ENCODE results near the gene CYBA.

DNA sequence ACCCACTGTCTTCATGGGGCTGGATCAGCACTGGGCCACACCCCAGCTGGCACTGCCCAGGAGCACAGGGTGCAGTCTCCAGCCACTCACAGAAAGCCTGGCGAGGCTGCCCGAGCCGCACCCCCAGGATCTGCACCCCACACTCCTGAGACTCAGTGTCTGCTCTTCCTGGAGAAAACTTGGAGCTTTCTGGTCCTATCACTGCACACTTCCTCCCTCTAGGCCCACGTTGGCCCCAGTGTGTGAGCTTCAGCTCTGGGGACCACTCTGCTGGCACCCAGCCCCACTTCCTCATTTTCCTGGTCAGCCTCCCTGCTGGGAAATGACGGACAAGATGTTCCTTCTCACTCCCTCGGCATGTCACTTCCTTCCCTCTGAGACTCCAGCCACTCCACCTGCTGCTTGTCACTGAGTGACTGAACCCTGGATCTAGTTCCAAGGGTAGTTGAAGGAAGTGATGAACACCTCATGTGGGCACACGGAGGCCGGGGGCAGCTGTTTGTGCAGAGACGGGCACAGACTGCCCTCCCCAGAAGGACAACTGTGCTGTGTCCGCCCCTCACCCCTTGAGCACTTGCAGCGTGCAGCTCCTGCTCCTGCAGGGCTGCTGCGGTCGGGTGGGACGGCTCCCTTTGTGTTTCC is 51.6 kb downstream of the CYBA start:
- TF ChIP-seq, protein P1, sequence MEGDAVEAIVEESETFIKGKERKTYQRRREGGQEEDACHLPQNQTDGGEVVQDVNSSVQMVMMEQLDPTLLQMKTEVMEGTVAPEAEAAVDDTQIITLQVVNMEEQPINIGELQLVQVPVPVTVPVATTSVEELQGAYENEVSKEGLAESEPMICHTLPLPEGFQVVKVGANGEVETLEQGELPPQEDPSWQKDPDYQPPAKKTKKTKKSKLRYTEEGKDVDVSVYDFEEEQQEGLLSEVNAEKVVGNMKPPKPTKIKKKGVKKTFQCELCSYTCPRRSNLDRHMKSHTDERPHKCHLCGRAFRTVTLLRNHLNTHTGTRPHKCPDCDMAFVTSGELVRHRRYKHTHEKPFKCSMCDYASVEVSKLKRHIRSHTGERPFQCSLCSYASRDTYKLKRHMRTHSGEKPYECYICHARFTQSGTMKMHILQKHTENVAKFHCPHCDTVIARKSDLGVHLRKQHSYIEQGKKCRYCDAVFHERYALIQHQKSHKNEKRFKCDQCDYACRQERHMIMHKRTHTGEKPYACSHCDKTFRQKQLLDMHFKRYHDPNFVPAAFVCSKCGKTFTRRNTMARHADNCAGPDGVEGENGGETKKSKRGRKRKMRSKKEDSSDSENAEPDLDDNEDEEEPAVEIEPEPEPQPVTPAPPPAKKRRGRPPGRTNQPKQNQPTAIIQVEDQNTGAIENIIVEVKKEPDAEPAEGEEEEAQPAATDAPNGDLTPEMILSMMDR (IDR thresholded peaks at IDR 0.05), result no peak
- no peak for TF ChIP-seq POLR2A (IDR thresholded peaks at IDR 0.05)

Measured in uterus (tissue), 2 donors.